T-helper 2 cell treated with Interferon-gamma antibody and Interleukin-4, amounts not matched to agents 100 ng/mL and 5 ng/mL, for 36 hours (primary cell): ENCODE data around the gene GSG1L. TPM values are rescaled to one million over a fixed set of nuclear protein-coding genes. Genes with fewer than 3 reads are reported as not detected.
"Not testable (repeated sequence)": the region's sequence is repeated elsewhere in the genome, so short reads cannot be mapped to it uniquely, and the experiment has no call there.

ENCODE experiments used
- intact Hi-C: fragments of 100-400 bp; cut with micrococcal nuclease; formaldehyde crosslinking; loops from one replicate; pipeline ENCODE4 v1.15.1; 2023
- total RNA-seq: library from RNA; stranded (reverse); gene quantifications from 2 replicates; pipeline ENCODE4 v1.2.3, GENCODE V29; 2022

Gene GSG1L
- total RNA-seq, 1 donor from 2014 or later: 0.23 TPM

DNA sequence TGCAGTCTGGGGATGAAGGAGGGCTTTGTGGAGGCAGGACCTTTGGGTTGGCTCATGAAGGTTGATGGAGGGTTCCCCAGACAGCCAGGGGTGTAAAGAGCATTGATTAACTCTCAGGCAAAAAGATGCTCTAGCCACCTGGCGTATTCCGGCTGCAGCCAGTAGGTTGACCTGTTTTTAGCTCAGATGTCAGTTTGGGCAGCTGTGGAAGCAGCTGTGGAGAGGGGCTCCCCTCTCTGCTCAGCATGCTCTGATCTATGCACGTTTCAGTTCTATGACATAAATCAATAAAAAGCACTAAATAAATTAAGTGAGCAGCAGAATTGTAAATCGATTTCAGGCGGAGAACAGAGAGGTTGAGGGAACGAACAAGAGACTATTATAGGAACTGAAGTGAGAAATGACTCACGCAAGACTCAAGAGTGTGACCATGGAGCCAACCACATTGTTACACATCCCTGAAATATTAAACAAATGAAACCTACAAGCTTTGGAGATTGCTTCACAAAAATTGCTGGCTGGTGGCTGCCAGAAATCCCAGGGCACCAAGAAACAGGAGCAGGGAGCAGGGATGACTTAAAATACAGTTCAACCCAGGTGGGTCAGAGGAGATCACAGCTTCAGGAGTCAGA is 111.9 kb downstream of the GSG1L start:
- intact Hi-C loops: no loop called here

DNA sequence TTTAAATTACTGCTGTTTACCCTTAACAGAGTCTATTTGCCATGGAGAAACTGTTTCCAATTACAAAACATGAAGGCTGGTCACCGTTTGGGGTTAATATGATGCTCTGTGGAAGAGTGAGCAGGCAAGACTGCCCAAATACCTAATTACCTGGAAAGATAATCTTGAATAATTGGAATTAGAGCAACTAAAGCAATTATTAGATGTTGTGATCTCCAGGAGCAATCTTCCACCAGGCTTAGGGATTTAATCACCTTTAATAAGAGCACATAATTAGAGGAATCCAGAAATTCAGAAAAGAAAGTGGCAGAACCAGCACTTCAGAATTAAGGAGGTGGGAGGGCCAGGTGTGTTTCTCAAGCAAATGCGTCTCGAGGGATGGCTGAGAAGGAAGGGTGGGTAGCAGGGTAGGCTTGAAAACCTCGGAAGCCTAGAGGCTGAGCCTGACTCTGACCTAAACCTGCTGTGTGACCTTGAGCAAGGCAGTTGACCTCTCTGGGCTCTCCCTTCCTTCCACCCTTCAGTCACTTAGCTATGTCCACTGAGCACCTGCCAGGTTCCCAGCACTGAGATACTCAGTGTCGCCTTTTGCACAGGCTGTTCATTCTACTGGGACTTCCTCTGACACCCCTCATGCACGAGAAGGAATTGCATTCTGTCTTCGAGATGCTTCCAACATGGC is 113.2 kb downstream of the GSG1L start:
- intact Hi-C loops: no loop called here

GRCh38 chr16:27947696-27948095 is 115.8 kb downstream of the GSG1L start:
- intact Hi-C loops: no loop called here

- intact Hi-C loops: no loop called here
Observed at GRCh38 chr16:27945233-27945973, 118.1 kb downstream of the GSG1L start.

GRCh38 chr16:27943766-27944165 is 119.7 kb downstream of the GSG1L start:
- intact Hi-C loops: no loop called here

DNA sequence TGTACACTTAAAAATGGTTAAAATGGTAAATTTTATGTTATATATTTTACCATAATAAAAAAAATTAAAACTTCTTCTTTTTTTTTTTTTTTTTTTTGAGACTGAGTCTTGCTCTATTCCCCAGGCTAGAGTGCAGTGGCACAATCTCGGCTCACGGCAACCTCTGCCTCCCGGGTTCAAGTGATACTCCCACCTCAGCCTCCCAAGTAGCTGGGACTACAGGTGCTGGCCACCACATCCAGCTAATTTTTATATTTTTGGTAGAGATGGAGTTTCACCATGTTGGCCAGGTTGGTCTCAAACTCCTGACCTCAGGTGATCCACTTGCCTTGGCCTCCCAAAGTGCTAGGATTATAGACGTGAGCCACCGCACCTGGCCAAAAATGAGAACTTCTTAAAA is 121.4 kb downstream of the GSG1L start:
- intact Hi-C loops: not testable (repeated sequence)

- intact Hi-C loops: no loop called here
Observed at GRCh38 chr16:27935076-27935475, 128.4 kb downstream of the GSG1L start.

DNA sequence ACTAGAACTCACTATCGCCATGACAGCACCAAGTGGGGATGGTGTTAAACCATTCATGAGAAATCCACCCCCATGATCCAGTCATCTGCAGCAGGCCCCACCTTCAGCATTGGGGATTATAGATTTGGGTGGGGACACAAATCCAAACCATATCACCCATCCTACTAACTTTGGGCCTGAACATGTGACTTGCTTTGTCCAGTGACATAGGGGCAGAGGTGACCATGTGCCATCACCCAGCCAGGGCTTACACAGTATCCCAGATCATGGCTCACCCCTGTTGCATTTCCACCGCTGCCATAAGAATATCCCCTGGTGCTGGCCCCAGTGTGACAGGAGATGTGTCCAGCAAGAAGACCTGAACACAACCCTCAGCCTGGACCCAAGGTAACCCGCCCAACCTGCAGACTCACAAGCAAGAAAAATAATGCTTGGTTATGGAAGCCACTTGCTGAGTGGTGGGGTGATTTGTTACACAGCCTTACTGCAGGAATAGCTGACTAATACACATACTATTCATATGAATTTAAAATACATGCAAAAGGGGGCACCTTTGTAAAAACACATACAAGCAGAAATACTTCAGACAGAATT is 130.9 kb downstream of the GSG1L start:
- intact Hi-C loops: no loop called here

DNA sequence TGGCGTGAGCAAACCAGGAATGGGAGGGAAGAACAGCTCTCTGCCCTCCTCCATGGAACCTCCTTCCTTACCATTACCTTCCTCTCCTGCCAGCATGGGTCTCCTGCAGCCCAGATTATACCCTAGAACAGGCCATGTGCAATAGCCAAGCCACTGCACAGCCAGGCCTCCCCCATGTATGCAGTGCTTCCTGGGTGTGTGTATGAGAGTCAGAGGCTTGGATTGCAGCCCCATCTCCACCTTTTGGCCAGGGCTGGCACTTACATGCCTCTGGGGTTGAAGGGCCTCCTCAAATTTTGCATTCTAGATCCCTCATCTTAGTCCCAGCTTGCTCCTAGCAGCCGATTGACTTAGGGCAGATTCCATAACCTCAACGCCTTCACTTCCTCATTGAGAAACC is 133.7 kb downstream of the GSG1L start:
- intact Hi-C loops: no loop called here

DNA sequence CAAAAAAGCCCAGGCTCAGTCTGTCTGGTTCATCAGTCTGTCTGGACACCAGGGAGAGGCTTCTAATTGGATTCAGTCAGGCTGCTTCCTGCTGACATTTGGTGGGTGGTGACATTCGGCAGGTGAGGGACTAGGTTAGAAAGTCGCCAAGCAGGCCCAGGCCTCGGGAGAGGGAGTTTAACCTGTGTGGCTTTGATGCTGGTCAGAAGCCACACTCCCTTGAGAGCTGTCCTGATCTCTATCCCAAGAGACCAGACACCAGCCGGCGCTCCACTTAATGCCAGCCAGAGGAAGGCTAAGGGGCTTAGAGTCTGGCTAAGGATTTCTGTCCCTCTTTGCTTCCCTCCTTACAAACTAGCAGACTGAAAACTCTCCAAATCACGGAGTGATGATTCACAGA is 135.0 kb downstream of the GSG1L start:
- intact Hi-C loops: no loop called here

GRCh38 chr16:27927266-27927901 is 136.1 kb downstream of the GSG1L start:
- intact Hi-C loops: no loop called here

- intact Hi-C loops: no loop called here
Observed at GRCh38 chr16:27925612-27926011, 137.9 kb downstream of the GSG1L start.

DNA sequence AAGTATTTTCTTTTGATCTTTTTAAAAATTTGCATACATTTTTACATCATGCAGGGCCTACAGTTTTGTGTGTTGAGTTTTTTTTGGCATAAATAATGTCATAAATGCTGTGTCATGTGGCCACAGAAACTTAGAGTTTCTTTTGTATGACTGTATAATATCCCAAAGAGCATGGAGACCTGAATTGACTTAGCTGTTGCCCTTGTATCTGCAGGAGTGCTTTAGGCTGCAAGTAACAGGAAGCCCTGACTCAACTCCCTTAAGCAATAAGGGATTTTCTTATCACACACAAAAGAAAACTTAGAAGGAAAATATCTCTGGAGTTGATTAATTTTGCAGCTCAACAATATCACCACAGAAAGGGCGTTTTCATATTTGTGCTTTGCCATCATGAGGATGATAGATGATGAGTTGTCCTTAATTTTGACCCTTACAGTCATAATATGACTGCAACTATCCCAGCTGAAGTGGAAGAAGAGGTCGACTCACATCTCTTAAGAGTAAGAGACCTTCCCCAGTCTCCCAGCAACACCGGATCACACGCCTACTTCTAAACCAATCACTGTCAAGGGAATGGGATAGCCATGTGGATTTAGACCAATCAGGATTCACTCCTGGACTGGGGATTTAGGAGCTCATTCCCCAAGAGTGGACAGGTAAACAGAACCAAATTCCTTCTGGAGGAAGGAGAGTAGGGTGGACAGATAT is 138.9 kb downstream of the GSG1L start:
- intact Hi-C loops: no loop called here

DNA sequence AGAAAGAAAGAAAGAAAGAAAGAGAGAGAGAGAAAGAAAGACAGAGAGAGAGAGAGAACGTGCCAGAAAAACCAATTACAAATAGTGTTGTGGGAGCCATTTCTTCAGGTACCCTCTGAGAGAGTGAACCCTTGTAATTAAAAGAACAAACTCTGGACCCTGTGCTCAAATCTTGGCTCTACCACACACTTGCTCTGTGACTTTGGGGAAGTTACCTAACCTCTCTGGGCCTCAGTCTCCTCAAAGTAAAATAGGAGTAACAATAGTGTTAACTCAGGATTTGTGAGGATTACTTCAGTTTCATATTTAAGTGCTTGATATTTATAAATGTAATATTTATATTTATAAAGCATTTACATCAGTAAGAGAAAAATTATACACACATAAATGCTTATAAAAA is 139.8 kb downstream of the GSG1L start:
- intact Hi-C loops: no loop called here

DNA sequence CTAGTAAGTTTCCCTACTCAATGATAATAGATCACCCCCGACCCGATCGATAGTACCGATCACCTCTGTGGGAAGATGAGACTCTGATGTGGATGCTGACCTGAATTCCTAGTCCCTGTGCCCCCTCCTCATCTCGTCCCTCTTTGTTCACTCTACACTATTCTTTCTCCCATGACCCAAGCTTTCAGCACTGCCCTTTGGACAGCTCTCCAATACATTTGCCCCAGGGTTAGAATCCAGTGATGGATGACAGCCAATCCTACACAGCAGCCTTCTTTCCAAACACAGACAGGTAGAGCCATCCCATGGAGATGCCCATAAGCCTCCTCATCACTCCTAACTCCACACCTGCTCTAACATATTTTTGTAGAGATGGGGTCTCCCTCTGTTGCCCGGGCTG is 141.1 kb downstream of the GSG1L start:
- intact Hi-C loops: no loop called here

DNA sequence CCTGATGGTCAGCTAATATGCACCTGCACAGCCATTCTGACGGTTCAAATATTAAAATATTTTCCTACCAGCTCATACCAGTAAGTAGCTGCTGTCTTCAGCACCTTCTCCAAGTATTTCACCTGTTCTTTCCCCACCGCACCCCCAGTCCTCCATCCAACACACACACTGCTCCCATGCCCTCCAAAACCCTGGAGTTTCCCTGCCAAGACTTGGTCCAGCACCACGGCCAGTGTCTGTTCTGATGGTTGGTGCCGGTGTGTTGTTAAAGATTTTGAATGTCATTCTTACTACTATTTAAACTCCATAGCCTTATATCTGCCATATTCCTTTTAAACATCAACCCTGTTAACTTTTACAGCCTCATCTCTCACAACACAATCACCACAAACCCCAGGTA is 142.4 kb downstream of the GSG1L start:
- intact Hi-C loops: no loop called here

GRCh38 chr16:27920391-27920891 is 143.1 kb downstream of the GSG1L start:
- intact Hi-C loops: no loop called here

DNA sequence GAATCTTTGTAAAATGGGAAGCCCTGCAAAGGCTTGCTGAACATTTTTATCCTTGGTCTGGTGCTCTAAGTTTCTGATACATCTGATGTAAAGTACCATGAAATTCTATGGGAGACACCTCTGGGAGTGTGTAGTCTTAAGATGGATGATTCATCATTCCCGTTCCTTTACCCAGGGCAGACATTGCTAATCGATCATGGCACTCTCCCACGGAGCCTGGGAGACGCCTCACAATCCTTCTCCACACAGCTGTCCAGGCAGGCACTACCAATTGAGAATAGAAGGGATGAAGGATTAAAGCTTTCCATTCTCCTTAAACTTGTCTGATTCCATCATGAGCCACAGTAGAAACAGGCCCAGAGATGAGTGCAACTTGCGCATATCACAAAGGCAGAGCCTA is 144.8 kb downstream of the GSG1L start:
- intact Hi-C loops: no loop called here

DNA sequence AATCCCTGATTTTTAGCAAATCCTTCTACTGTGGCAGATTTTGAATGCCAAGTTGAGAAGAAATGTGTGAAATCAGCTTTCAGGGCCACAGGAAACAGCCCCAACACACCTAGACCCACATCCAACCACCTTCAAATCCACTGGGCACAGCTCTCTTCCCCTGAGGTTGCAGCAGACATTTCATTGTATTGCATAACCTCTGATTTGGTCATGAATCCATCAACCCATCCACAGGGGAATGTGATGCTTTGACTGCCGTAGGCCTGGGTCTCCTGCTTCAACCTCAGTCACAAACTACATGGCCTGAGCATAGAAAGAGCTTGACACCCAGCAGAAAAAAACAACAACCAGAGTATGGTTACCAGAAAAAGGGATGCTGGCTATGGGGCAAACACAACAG is 145.6 kb downstream of the GSG1L start:
- intact Hi-C loops: no loop called here

GRCh38 chr16:27911486-27911885 is 152.0 kb downstream of the GSG1L start:
- intact Hi-C loops: no loop called here

DNA sequence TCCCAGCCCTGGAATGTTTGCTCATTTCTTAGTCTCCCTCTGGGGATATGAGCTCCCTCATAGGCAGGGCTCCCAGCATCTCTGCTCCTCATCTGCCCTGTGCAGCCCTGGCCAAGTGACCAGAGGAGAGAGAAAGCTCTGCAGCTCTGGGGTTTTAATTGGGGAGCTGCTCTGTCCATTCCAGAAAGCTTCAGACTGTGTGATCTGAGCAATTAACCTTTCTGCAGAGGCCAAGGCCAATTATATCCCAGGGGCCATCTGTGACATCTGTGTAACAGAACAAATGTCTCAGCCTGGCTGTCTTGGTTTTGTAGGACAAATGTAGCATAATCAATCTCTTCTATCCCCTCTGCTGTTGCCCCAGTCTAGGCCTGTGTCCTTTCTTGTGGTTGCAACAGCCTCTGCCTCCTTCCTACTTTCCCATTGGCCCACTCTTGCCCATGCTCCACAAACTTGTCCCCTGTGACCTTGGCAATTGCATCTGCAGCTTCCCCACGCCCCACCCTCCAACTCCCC is 156.0 kb downstream of the GSG1L start:
- intact Hi-C loops: no loop called here
